GM18517 (cell line): ENCODE measurements around the gene DHX8.

Source experiments
- ATAC-seq: cut with Tn5 transposase; IDR thresholded peaks from one replicate; pipeline ENCODE4 v1.9.1; 2021; ENCODE audit warnings: mild to moderate bottlenecking, moderate library complexity; ENCODE audit not compliant: unreplicated experiment

The DHX8 gene

GRCh38 chr17:43521389-43521788 is 37.6 kb downstream of the DHX8 start:
- ATAC-seq = no peak

GRCh38 chr17:43524945-43525575 is 41.3 kb downstream of the DHX8 start:
- no peak for ATAC-seq

GRCh38 chr17:43526886-43527648 is 43.3 kb downstream of the DHX8 start:
- no peak for ATAC-seq

GRCh38 chr17:43528319-43528987 is 44.7 kb downstream of the DHX8 start:
- no peak for ATAC-seq

GRCh38 chr17:43528988-43529814 is 45.4 kb downstream of the DHX8 start:
- ATAC-seq = no peak

GRCh38 chr17:43529947-43530287 is 46.1 kb downstream of the DHX8 start:
- no peak for ATAC-seq

- no peak for ATAC-seq
Observed at GRCh38 chr17:43530288-43531081, 46.7 kb downstream of the DHX8 start.

- ATAC-seq = no peak
Observed at GRCh38 chr17:43531082-43531378, 47.3 kb downstream of the DHX8 start.

- no peak for ATAC-seq
Observed at GRCh38 chr17:43531955-43532354, 48.2 kb downstream of the DHX8 start.

- no peak for ATAC-seq
Observed at GRCh38 chr17:43532581-43532980, 48.8 kb downstream of the DHX8 start.

GRCh38 chr17:43533699-43534098 is 49.9 kb downstream of the DHX8 start:
- ATAC-seq = no peak

GRCh38 chr17:43534909-43535308 is 51.1 kb downstream of the DHX8 start:
- ATAC-seq = no peak

GRCh38 chr17:43536236-43536992 is 52.6 kb downstream of the DHX8 start:
- no peak for ATAC-seq

- no peak for ATAC-seq
Observed at GRCh38 chr17:43540821-43541674, 57.3 kb downstream of the DHX8 start.

GRCh38 chr17:43542859-43543258 is 59.1 kb downstream of the DHX8 start:
- ATAC-seq = no peak

- ATAC-seq = no peak
Observed at GRCh38 chr17:43543300-43543699, 59.5 kb downstream of the DHX8 start.

GRCh38 chr17:43543771-43544575 is 60.2 kb downstream of the DHX8 start:
- no peak for ATAC-seq

GRCh38 chr17:43545383-43545632 is 61.5 kb downstream of the DHX8 start:
- no peak for ATAC-seq
